NB4 (cell line): ENCODE results near the gene SYS1.

ENCODE experiments used
- CTCF ChIP-seq: IDR thresholded peaks from one replicate; pipeline ENCODE4 v1.5.1; 2012; ENCODE audit warnings: low read depth, low read length
- MAX ChIP-seq: IDR thresholded peaks from 2 replicates; pipeline ENCODE4 v1.6.1; 2011; ENCODE audit warnings: low read depth, low read length
- MYC ChIP-seq: IDR thresholded peaks from 2 replicates; pipeline ENCODE4 v1.6.1; 2011; ENCODE audit warnings: low read depth, low read length
- POLR2A ChIP-seq: IDR thresholded peaks from 2 replicates; pipeline ENCODE4 v1.6.1; 2011; ENCODE audit warnings: mild to moderate bottlenecking; ENCODE audit not compliant: insufficient read length; ENCODE audit errors: extremely low read depth

- TF ChIP-seq CTCF, result no peak
- TF ChIP-seq POLR2A, result no peak
- TF ChIP-seq MAX, result no peak
- no peak for TF ChIP-seq MYC
Measured at GRCh38 chr20:45318948-45319347, 44.0 kb upstream of the SYS1 start.
